HG02852 (cell line): Measurements from ENCODE around the gene PTK6.
"Not testable (repeated sequence)": the region's sequence is repeated elsewhere in the genome, so short reads cannot be mapped to it uniquely, and the experiment has no call there.

Experiments
- ATAC-seq: cut with Tn5 transposase; IDR thresholded peaks from one replicate; pipeline ENCODE4 v1.9.1; 2021; ENCODE audit warnings: mild to moderate bottlenecking, moderate library complexity; ENCODE audit not compliant: unreplicated experiment

Gene PTK6

DNA sequence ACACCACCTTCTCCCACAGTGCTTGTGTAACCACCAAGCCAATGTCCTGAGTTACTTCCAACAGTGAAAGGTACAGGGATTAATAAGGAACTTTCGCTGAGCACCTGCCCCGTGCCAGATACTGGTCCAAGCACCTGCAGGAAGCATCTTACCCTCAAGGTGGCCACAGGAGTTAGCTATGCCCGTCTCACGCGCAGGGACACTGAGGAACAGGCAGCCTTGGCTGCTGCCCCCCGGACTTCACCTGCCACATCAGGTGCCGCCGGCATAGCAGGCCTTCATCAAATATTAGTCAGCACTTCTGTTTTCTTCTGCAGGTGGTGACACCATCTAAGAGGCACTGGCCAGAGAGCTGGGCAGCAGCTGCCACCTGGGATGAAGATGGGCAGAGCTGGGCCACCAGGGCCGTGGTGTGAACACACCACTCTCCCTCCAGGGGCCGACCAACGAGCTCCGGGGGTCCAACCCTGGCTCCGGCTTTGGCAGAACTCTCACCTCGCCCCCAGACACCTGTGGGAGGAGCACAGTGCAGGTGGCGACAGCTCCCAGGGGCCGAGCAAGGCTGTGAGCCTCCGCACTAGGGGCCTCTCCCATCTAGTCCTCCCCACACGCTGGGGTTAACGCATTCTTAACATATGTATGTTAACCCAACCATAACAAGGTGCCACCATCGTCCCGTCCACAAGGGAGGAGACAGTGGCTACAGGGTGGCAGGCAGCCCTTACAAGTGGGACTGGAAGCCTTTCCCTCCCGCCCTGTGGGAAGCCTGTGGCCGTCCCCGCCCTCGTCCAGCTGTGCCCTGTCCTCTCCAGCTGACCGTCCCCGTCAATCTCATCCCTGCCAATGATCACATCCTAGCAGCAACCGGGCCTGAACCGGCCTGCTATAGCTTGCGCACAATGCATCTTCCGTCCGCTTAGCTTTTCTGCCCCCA, 19.5 kb downstream of the PTK6 start:
- ATAC-seq, result no peak

GRCh38 chr20:63514520-63514919, 22.7 kb downstream of the PTK6 start:
- ATAC-seq, result not testable (repeated sequence)

DNA sequence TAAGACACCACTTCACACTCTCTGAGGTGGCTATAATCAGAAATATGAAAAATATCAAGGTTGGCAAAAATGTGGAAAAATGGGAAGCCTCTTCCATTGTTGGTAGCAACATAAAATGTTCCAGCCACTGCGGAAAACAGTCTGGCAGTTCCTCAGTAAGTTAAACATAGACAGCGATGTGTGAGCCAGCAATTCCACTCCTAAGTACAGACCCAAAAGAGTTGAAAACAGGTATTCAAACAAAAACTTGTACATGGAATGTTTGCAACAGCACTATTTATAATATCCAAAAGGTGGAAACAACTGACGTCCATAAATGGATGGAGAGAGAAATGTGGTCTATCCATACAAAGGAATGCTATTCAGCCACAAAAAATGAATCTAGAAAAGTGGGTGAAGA, 24.0 kb downstream of the PTK6 start:
- ATAC-seq, result no peak

DNA sequence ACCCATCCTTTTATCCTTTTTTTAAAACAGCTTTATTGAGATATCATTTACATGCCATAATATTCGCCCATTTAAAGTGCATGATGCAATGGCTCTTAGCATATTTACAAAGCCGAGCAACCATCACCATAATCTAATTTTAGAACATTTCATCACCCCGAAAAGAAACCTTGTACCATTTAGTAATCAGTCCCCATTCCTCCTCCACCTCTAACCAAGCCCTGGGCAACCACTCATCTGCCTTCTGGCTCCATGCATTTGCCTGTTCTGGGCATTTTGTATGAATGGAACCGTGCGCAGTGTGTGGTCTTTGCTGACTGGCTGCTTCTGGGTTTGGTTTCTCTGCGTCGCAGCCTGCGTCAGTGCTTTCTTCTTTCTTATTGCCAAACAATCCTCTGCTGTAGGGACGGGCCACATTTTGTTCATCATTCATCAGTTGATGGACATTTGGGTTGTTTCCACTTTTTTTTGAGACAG, 28.1 kb downstream of the PTK6 start:
- no peak for ATAC-seq

GRCh38 chr20:63508072-63508768, 29.0 kb downstream of the PTK6 start:
- no peak for ATAC-seq

DNA sequence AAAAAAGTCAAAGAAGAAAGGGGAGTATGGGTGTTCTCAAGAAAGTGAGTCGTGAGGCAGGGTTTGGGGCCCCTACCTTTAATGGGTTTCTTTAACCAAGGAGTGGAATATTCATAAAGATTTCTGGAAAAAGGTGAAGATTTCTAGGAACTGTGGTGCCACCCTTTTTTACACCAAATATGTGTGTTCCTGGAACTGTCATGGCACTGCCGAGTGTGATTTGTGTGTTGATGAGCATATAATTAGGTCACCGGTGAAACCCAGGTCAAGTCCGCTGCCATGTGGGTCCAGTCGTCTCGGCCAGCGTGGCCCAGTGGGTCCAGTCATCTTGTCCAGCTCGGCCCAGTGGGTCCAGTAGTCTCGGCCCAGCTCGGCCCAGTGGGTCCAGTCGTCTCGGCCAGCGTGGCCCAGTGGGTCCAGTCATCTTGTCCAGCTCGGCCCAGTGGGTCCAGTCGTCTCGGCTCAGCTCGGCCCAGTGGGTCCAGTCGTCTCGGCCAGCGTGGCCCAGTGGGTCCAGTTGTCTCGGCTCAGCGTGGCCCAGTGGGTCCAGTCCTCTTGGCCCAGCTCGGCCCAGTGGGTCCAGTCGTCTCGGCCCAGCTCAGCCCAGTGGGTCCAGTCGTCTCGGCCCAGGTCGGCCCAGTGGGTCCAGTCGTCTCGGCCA, 30.0 kb downstream of the PTK6 start:
- no peak for ATAC-seq

DNA sequence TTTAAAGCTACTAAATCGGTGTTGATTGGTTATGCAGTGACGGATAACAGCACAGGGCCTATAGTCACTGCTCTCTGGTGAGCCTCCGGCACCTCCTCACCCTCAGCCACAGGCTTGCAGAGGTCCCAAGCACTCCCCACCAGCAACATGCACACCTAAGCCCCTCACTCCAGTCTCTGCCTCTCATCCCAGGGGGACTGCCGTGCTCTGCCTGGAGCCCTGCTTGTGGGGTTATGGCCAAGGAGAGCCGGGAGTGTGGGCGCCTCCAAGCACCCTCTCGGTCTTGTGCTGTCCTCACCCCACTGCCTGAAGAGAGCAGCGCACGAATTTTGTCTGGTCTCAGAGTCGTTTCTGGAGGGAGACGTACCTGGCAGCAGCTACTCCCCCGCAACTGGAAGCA, 31.5 kb downstream of the PTK6 start:
- ATAC-seq, result no peak

GRCh38 chr20:63505281-63505680, 31.9 kb downstream of the PTK6 start:
- no peak for ATAC-seq

GRCh38 chr20:63504642-63505041, 32.5 kb downstream of the PTK6 start:
- ATAC-seq, result no peak

- ATAC-seq, result no peak
Observed at GRCh38 chr20:63503524-63503923, 33.7 kb downstream of the PTK6 start.

GRCh38 chr20:63502671-63503172, 34.5 kb downstream of the PTK6 start:
- no peak for ATAC-seq

- no peak for ATAC-seq
Observed at GRCh38 chr20:63501818-63502670, 35.1 kb downstream of the PTK6 start.

GRCh38 chr20:63500902-63501817, 36.0 kb downstream of the PTK6 start:
- no peak for ATAC-seq

DNA sequence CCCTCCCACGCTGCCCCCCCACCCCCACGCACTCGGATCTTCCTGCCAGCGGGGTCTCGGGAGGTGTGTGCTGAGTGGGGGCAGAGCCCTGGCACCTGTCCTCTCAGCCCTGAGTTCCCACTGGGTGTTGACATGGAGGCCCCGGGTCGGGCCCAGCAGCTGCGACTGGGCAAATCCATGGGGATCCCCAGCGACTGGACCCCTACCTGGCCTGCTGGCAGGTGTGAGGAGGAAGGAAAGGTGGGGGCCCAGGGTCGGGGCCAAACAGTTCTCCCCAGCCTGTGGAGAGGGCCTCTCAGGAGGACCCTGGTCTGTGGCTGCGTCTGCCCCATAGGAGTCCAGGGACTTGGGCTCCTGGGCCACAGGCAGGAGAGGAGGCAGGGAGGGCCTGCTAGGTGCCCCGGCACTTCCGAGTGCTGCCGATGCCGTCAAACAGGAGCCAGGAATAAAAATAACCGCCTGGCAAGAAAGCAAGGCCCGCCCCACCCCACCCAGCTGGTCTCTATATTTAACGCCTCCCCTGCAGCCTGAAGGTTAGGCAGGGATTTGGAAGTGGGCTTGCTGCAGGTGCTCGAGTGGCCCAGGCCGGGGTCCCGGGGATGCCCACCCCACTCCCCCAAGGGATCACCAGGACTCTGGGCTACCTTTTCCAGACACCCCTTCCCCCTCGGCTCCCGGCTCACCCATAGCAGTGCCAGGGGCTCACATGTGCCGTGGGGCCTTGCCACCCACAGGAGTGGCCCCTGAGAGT, 36.9 kb downstream of the PTK6 start:
- ATAC-seq, result no peak

- no peak for ATAC-seq
Observed at GRCh38 chr20:63499338-63499969, 37.7 kb downstream of the PTK6 start.

GRCh38 chr20:63498960-63499337, 38.2 kb downstream of the PTK6 start, which contains the start of gene EEF1A2:
TSS of gene EEF1A2 (minus strand) at chr20:63499083. CDS start at chr20:63497763, 1,320 bp downstream.
- ATAC-seq, result no peak

DNA sequence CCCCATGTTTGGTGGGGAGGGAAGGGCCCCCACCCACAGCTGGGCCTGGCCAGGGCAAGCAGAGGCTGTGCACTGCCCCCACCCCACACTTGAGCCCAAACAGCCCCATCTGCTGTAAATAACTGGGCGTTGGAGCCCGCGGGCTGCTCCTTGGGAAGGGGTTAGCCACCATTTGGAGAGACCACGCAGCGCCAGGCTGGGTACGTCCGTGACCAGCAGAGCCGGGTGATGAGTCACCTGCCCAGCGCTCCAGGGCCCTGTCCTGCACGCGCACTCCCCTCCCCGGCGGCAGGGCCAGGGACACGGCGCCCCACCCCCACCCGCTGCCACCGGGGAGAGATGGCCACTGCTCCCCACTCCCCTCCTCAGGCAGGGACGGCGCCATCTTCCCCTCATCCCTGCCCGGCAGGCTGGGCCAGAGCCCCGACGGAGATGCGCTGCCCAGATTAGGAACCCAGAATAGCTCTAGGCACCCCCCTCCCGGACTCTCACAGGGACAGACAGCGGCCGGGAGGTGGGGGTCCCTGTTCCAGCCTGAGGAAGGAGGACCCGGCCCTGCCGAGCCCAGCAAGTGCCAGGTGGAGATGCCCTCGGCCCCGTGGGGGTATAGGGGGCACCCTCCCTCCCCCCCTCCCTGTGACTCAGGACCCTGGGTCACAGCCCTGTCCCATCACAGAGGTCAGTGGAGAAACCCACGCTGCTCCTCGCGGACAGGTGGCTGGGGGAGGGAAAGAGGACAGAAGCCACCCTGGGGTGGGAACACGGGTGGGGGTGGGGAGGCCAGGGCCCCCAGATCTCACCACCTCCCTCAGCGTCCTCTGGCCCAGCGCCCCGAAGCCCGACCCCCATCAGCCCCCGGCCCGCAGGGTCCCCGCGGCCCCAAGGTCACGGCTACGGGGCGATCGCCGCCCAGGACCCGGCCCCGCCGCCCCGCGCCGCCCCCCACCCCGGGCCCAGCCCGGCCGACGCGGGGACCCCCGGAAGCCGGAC, 38.9 kb downstream of the PTK6 start:
- ATAC-seq, result no peak
